AG04450 (cell line): ENCODE results near the gene MRAP. TPM values are rescaled to one million over a fixed set of nuclear protein-coding genes. Genes with fewer than 3 reads are reported as not detected.
"Not testable (repeated sequence)": the region's sequence is repeated elsewhere in the genome, so short reads cannot be mapped to it uniquely, and the experiment has no call there.

ENCODE experiments used
- CTCF ChIA-PET: fragments of 300-600, 350-600 bp; formaldehyde crosslinking; extraction: SDS; loops from one replicate; lab custom pipeline; 2022; ENCODE audit warnings: antibody characterized with exemption, inconsistent platforms; lab: Charles Lee
- POLR2A ChIA-PET: fragments of 350-600 bp; formaldehyde crosslinking; extraction: SDS; loops from one replicate; lab custom pipeline; 2021; ENCODE audit warnings: antibody characterized with exemption, inconsistent platforms; lab: Yijun Ruan, JAX
- DNase-seq: peaks from one replicate; pipeline ENCODE4 v3.0.0-alpha.2; 2011; ENCODE audit warnings: low read depth, low spot score
- H3K27ac ChIP-seq: one replicate; pipeline ENCODE4 v1.5.1; 2012; ENCODE audit warnings: low read depth, low read length, control low read depth
- H3K27me3 ChIP-seq: one replicate; pipeline ENCODE4 v1.6.0; 2012; ENCODE audit warnings: low read length; ENCODE audit not compliant: control insufficient read depth, insufficient read depth
- H3K4me3 ChIP-seq: 2 replicates; pipeline ENCODE4 v1.5.1; 2011; ENCODE audit warnings: mild to moderate bottlenecking, low read depth, low read length, control low read depth
- H3K9me3 ChIP-seq: 2 replicates; pipeline ENCODE4 v1.5.1; 2012; ENCODE audit warnings: low read length; ENCODE audit not compliant: control insufficient read depth, insufficient read depth
- polyA plus RNA-seq: library from polyadenylated mRNA; depleted of rRNA; stranded (reverse); fragments of >200 nt; gene quantifications from 2 replicates; pipeline ENCODE4 v1.2.3, GENCODE V29; 2011
- TF ChIP-seq, protein P1 (sequence below): IDR thresholded peaks from 2 replicates; pipeline ENCODE4 v1.5.1; 2011; ENCODE audit warnings: low read depth, low read length, control low read depth, inconsistent platforms

The MRAP gene
- polyA plus RNA-seq, 1 experiment = not detected

DNA sequence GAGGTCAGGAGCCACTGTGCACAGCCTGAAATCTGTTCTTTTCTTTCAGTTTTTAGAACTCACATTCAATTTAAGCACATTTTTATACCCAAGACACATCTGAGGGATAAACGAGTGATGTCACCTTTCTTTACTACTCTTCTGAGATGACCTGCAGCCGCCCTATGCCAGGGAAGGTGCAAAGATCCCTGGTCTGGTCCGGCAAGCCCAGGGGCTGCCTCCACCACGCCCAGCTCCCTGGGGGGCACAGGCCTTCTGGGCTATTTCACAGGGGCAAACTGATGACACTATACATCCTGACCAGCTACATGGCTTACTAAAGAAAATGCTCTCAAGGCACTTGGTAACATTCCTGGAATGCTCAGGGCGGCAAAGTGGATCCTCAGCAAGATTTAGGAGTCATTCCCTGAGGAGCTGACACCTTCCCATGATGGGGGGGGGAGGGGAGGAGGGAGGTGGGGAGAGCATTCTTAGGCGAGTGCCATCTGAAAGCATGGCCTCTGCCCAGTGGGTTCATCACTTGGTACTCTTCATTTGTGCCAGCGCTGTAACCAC, 11.3 kb downstream of the MRAP start:
- no peak overlapping the region for H3K4me3 ChIP-seq
- ChIA-PET POLR2A (no interaction called here), CTCF (no interaction called here)
- no peak for DNase-seq
- no peaks in the 10 kb centered on the region for H3K9me3 ChIP-seq
- TF ChIP-seq, protein P1, sequence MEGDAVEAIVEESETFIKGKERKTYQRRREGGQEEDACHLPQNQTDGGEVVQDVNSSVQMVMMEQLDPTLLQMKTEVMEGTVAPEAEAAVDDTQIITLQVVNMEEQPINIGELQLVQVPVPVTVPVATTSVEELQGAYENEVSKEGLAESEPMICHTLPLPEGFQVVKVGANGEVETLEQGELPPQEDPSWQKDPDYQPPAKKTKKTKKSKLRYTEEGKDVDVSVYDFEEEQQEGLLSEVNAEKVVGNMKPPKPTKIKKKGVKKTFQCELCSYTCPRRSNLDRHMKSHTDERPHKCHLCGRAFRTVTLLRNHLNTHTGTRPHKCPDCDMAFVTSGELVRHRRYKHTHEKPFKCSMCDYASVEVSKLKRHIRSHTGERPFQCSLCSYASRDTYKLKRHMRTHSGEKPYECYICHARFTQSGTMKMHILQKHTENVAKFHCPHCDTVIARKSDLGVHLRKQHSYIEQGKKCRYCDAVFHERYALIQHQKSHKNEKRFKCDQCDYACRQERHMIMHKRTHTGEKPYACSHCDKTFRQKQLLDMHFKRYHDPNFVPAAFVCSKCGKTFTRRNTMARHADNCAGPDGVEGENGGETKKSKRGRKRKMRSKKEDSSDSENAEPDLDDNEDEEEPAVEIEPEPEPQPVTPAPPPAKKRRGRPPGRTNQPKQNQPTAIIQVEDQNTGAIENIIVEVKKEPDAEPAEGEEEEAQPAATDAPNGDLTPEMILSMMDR = no peak
- H3K27me3 ChIP-seq = no peaks in the 10 kb centered on the region
- no peak overlapping the region for H3K27ac ChIP-seq

- POLR2A ChIA-PET, CTCF ChIA-PET, H3K4me3 ChIP-seq, H3K9me3 ChIP-seq, H3K27ac ChIP-seq, DNase-seq, H3K27me3 ChIP-seq: not testable (repeated sequence)
Observed at GRCh38 chr21:32310976-32311375, 12.3 kb downstream of the MRAP start.

DNA sequence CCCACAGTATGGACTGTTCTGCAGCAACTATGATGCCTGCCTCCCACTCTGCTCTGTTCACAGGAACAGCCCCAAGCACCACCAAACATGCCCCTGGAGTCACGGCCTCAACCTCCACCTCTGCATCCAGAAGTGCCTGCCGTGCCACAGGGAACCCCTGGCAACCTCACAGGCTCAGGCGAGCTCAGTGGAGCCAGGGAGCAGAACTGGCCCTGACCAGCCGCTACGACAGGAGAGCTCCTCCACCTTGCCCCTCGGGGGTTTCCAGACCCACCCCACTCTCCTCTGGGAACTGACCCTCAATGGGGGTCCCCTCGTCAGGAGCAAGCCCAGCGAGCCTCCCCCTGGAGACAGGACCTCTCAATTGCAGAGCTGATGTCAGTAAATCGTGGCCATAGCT, 13.0 kb downstream of the MRAP start:
- H3K9me3 ChIP-seq = no peaks in the 10 kb centered on the region
- no peak for DNase-seq
- POLR2A ChIA-PET = interaction anchor here (0.5 kb wide), 1 partner anchor 9 kb away, joined by 3 read pairs; no protein-coding TSS in a partner anchor
- H3K27me3 ChIP-seq = no peaks in the 10 kb centered on the region
- TF ChIP-seq, protein P1 = no peak
- CTCF ChIA-PET = no interaction called here
- H3K4me3 ChIP-seq = no peak overlapping the region
- no peak overlapping the region for H3K27ac ChIP-seq

DNA sequence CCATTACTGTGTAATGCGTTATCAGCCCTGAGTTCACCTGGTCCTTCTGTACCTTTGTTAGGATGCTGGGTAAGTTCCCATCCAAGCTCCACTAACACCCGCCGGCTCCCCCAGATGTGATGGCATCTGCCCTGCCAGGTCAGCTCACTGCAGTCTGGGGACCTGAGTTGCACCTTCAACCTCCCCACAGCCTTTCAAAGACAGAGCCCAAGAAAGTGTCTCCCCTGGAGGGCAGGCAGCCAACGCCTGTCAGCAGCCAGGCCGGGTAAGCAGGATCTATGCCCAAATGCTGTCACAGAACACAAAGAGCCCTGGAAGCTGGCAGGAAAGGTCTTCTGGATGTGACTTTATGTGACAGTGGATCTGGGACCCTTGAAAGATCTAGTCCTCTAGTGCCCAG, 13.7 kb downstream of the MRAP start:
- ChIA-PET POLR2A (no interaction called here), CTCF (interaction anchor here (0.6 kb wide), 1 partner anchor 580 kb away, joined by 3 read pairs; no protein-coding TSS in a partner anchor)
- Histone ChIP-seq H3K9me3 (no peaks in the 10 kb centered on the region), H3K27me3 (no peaks in the 10 kb centered on the region), H3K27ac (no peak overlapping the region), H3K4me3 (no peak overlapping the region)
- TF ChIP-seq, protein P1 = no peak
- DNase-seq = no peak

DNA sequence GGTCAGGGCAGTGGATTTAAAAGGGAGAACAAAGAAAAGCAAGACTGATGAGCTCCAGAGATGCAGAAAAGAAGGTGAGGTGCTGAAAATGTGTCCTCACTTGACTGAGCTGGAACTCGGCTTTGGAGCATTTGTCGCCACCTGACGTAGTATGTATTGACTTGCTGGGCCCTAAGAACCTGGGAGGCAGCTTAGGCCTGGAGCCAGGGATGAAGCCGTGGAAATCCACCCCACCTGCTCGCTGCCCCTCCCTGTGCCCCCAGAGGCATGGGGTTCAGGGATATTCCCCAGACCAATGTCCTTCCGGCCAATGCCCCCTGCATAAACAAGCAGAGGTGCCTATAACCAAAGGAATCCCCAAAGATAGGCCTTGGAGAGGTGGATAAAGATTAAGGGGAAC, 14.3 kb downstream of the MRAP start:
- Histone ChIP-seq H3K4me3 (no peak overlapping the region), H3K27ac (no peak overlapping the region), H3K27me3 (no peaks in the 10 kb centered on the region), H3K9me3 (no peaks in the 10 kb centered on the region)
- ChIA-PET CTCF (interaction anchor here (0.6 kb wide), 1 partner anchor 580 kb away, joined by 3 read pairs; no protein-coding TSS in a partner anchor), POLR2A (no interaction called here)
- no peak for DNase-seq
- TF ChIP-seq, protein P1 = no peak
